Measurements from ENCODE around the gene TM9SF1. TPM values are rescaled to one million over a fixed set of nuclear protein-coding genes. Genes with fewer than 3 reads are reported as not detected.
"Not testable (repeated sequence)": the region's sequence is repeated elsewhere in the genome, so short reads cannot be mapped to it uniquely, and the experiment has no call there.

TM9SF1 gene
- total and polyA plus RNA-seq, 10 donors = 4.7 to 53.6 (median 34.5) TPM

DNA sequence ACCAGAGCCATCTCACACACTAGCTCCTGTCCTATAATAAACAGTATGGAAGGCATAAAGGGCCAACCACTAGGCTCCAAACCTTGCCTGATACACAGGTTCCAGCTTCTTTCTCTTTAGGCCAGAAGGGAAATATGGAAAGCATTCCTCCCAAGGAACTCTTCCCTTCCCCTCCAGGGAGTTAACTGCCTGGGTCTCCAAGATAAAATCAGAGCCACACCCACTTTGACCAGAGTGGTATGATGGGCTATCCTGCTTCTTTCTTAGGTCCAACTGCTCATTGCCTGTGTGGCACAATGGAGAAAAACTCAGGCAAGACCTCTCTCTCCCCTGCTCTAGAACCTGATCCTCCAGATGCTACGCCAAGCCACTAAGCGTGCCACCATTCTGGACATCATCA is 12.4 kb upstream of the TM9SF1 start:
- Histone ChIP-seq H3K36me3 (peaks cover 5 to 91% (median 58%) of the 10 kb centered on the region in 6 donors), H3K4me3 (no peak overlapping the region), H3K9me3 (no peaks in the 10 kb centered on the region), H3K4me1 (peaks cover 6 to 56% (median 19%) of the 10 kb centered on the region in 6 donors), H3K27me3 (replicated peaks in 1 of 7) (no peaks in the 10 kb centered on the region), H3K27ac (peak overlapping the region in 1 of 8 donors; percentile 40)
- no peak for TF ChIP-seq POLR2AphosphoS5 (IDR thresholded peaks at IDR 0.05)
- TF ChIP-seq POLR2A (IDR thresholded peaks at IDR 0.05) = no peak
- TF ChIP-seq, protein P1, sequence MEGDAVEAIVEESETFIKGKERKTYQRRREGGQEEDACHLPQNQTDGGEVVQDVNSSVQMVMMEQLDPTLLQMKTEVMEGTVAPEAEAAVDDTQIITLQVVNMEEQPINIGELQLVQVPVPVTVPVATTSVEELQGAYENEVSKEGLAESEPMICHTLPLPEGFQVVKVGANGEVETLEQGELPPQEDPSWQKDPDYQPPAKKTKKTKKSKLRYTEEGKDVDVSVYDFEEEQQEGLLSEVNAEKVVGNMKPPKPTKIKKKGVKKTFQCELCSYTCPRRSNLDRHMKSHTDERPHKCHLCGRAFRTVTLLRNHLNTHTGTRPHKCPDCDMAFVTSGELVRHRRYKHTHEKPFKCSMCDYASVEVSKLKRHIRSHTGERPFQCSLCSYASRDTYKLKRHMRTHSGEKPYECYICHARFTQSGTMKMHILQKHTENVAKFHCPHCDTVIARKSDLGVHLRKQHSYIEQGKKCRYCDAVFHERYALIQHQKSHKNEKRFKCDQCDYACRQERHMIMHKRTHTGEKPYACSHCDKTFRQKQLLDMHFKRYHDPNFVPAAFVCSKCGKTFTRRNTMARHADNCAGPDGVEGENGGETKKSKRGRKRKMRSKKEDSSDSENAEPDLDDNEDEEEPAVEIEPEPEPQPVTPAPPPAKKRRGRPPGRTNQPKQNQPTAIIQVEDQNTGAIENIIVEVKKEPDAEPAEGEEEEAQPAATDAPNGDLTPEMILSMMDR (IDR thresholded peaks at IDR 0.05 in 8 of 11, conservative IDR thresholded peaks at IDR 0.05 in 3 of 11) = no peak
- intact Hi-C loops (cut with DNase I; ENCODE audit: low total_unique reads) = no loop called here
- DNase-seq = no peak
- 98 to 100% (median 100%) methylated on average over 2 of the region's 2 CpGs for WGBS, 5 donors

DNA sequence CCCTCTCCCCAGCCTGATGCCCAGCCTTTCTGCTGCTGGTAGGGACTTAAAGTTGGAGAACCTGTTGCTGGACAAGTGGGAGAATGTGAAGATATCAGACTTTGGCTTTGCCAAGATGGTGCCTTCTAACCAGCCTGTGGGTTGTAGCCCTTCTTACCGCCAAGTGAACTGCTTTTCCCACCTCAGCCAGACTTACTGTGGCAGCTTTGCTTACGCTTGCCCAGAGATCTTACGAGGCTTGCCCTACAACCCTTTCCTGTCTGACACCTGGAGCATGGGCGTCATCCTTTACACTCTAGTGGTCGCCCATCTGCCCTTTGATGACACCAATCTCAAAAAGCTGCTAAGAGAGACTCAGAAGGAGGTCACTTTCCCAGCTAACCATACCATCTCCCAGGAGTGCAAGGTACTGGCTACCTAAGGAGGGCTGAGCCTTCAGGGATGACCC is 11.9 kb upstream of the TM9SF1 start:
- H3K36me3 ChIP-seq = peaks cover 5 to 96% (median 58%) of the 10 kb centered on the region in 6 donors
- H3K4me3 ChIP-seq = no peak overlapping the region
- peaks cover 1 to 51% (median 14%) of the 10 kb centered on the region in 6 donors for H3K4me1 ChIP-seq
- H3K9me3 ChIP-seq = peaks cover 0 to 5% (median 0%) of the 10 kb centered on the region in 8 donors
- intact Hi-C loops (cut with DNase I; ENCODE audit: low total_unique reads) = no loop called here
- no peak for TF ChIP-seq POLR2AphosphoS5 (IDR thresholded peaks at IDR 0.05)
- H3K27ac ChIP-seq = peak overlapping the region in 1 of 8 donors; percentile 40
- H3K27me3 ChIP-seq (replicated peaks in 1 of 7) = no peaks in the 10 kb centered on the region
- 62 to 88% (median 80%) methylated on average over 5 of the region's 5 CpGs for WGBS, 5 donors
- no peak for DNase-seq

DNA sequence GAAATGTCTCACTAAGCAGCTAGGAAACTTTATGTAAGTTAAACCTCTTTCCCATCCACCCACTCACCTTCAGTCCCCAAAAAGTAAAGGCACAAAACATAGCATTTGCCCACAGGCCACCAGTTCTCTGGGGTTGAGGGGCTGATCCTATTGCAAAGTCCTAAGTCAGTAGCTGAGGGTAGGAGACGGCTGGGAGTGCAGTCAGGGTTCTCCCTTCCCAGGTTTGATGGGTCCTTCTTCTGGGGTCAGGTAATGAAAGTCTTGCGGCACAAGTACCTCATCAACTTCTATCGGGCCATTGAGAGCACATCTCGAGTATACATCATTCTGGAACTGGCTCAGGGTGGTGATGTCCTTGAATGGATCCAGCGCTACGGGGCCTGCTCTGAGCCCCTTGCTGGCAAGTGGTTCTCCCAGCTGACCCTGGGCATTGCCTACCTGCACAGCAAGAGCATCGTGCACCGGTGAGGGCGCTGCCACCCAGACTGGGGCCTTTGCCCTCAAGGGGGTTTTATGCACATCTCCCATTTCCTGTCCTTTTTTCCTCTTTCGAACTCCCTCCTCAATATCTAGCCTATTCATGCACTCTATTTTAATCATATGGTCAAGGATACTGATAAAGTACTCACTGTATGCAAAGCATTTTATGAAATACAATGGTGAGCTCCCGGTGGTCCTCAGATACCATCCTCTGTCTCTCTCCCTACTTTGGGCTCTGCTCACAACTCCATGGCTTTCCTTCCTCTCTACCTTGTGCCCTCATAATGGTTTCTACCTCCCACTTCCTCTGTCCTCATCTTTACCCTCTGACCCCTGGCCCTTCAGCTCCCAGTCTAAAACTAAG is 11.2 kb upstream of the TM9SF1 start:
- H3K27me3 ChIP-seq (replicated peaks in 1 of 7) = no peaks in the 10 kb centered on the region
- H3K36me3 ChIP-seq = peaks cover 5 to 98% (median 59%) of the 10 kb centered on the region in 6 donors
- H3K27ac ChIP-seq = peak overlapping the region in 1 of 8 donors; percentile 40
- H3K4me1 ChIP-seq = peaks cover 0 to 45% (median 8%) of the 10 kb centered on the region in 6 donors
- 95 to 97% (median 96%) methylated on average over 11 of the region's 11 CpGs for WGBS, 5 donors
- no peak for DNase-seq
- intact Hi-C loops (cut with DNase I; ENCODE audit: low total_unique reads) = no loop called here
- TF ChIP-seq POLR2A (IDR thresholded peaks at IDR 0.05) = no peak
- TF ChIP-seq POLR2AphosphoS5 (IDR thresholded peaks at IDR 0.05) = peak in 2 of 3 donors; percentile 40 to 50
- H3K9me3 ChIP-seq = peaks cover 0 to 5% (median 0%) of the 10 kb centered on the region in 8 donors
- H3K4me3 ChIP-seq = no peak overlapping the region

DNA sequence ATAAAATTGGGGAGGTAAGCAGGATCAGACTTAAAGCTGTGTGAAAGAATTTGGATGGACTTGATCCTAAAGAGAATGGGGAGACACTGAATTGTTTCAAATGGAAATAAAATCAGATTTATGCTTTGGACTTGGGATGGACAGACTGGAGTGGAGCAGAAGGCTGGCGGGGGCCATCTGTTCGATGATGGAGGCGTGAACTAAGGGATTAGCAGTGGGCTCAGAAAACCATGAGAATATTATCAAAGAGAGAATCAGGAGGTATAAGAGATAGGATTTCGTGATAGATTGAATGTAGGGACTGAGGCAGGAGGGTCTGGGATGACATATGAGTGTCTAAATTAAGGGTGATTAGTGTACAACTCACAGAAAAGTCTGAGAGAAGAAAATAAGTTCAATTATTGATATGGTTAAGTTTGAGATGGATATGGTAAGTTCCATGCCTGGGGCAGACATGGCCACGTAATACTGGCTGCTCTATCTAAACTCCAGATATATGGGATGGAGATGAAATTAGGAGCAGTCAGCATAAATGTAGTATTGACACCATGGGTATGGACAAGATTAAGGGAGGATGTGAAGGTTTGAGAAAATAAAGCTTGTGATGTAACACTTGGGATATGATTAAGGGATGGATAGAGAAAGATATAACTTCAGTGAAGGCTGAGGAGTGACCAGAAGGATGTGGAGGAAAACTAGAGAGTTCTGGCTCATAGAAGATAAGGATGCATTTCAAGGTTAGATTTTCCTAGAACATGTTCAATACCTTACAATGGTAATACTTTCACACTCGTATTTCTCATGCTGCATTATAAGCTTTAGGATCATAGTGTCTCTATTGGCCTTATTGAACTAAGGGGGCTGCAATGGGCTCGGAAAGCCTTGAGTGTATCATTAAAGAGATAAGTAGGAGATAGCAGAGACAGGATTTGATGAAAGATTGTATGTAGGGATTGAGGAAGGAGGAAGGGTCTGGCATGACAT is 9.2 kb upstream of the TM9SF1 start:
- intact Hi-C loops (cut with DNase I; ENCODE audit: low total_unique reads) = no loop called here
- 93 to 97% (median 96%) methylated on average over 7 of the region's 7 CpGs for WGBS, 5 donors
- Histone ChIP-seq H3K27me3 (replicated peaks in 1 of 7) (no peaks in the 10 kb centered on the region), H3K4me1 (peaks cover 0 to 29% (median 2%) of the 10 kb centered on the region in 6 donors), H3K36me3 (peaks cover 5 to 98% (median 46%) of the 10 kb centered on the region in 6 donors), H3K4me3 (no peak overlapping the region), H3K9me3 (peaks cover 0 to 5% (median 0%) of the 10 kb centered on the region in 8 donors), H3K27ac (no peak overlapping the region)
- no peak for DNase-seq
- TF ChIP-seq, protein P1 (IDR thresholded peaks at IDR 0.05 in 8 of 11, conservative IDR thresholded peaks at IDR 0.05 in 3 of 11) = no peak
- TF ChIP-seq POLR2A (IDR thresholded peaks at IDR 0.05) (no peak), POLR2AphosphoS5 (IDR thresholded peaks at IDR 0.05) (no peak)

DNA sequence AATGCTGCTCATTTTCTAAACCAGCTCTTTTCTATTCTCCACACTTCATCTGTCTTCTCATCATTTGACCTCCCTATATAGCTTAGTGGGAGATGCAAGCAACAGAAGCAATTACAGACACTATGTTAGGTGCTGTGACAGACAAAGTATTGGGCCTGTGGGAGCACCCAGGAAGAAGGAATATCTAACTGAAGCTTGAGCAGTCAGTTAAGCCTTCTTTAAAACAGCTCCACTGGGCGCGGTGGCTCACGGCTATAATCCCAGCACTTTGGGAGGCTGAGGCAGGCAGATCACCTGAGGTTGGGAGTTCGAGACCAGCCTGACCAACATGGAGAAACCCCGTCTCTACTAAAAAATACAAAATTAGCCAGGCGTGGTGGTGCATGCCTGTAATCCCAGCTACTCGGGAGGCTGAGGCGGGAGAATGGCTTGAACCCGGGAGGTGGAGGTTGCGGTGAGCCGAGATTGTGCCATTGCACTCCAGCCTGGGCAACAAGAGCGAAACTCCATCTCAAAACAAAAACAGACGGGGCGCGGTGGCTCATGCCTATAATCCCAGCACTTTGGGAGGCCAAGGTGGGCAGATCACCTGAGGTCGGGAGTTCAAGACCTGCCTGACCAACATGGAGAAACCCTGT is 8.1 kb upstream of the TM9SF1 start:
- H3K9me3 ChIP-seq; H3K27ac ChIP-seq; intact Hi-C loops (cut with DNase I; ENCODE audit: low total_unique reads); DNase-seq; H3K27me3 ChIP-seq (replicated peaks in 1 of 7); H3K4me3 ChIP-seq: not testable (repeated sequence)
- H3K36me3 ChIP-seq = peaks cover 5 to 95% (median 36%) of the 10 kb centered on the region in 6 donors
- peaks cover 6 to 38% (median 12%) of the 10 kb centered on the region in 6 donors for H3K4me1 ChIP-seq
- WGBS, 5 donors = 95 to 99% (median 97%) methylated on average over 15 to 16 of the region's 16 CpGs

DNA sequence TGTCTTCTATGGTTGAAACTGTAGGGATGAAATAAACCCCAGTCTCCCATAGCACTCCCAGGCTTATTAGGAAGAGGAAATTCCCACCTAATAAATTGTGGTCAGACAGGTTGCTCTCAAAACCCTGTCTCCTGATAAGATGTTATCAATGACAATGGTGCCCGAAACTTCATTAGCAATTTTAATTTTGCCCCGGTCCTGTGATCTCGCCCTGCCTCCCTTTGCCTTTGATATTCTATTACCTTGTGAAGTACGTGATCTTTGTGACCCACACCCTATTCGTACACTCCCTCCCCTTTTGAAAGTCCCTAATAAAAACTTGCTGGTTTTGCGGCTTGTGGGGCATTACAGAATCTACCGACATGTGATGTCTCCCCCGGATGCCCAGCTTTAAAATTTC is 7.3 kb upstream of the TM9SF1 start:
- H3K27me3 ChIP-seq (replicated peaks in 1 of 7); H3K4me3 ChIP-seq; H3K27ac ChIP-seq; intact Hi-C loops (cut with DNase I; ENCODE audit: low total_unique reads); H3K9me3 ChIP-seq; DNase-seq: not testable (repeated sequence)
- Histone ChIP-seq H3K36me3 (peaks cover 3 to 87% (median 29%) of the 10 kb centered on the region in 6 donors), H3K4me1 (peaks cover 8 to 38% (median 18%) of the 10 kb centered on the region in 6 donors)
- 91 to 96% (median 96%) methylated on average over 8 of the region's 8 CpGs for WGBS, 5 donors
